Endothelial cell of umbilical vein (primary cell): ENCODE measurements around the gene CPT1A. TPM values are rescaled to one million over a fixed set of nuclear protein-coding genes. Genes with fewer than 3 reads are reported as not detected.

Experiments used
- BruUV-seq: library from RNA; stranded (reverse); fragments of 400-500 nt; replicated peaks from 2 replicates; lab custom pipeline; 2021; lab: Mats Ljungman, UMichigan
- CTCF ChIA-PET: fragments of 300-600, 350-600 bp; sonication (Branson Sonifier 250); formaldehyde crosslinking; loops from one replicate; lab custom pipeline; 2021; ENCODE audit warnings: antibody characterized with exemption, inconsistent platforms; lab: Charles Lee
- POLR2A ChIA-PET: fragments of 300-600, 350-600 bp; sonication (Branson Sonifier 250); formaldehyde crosslinking; loops from one replicate; lab custom pipeline; 2021; ENCODE audit warnings: antibody characterized with exemption, inconsistent platforms; lab: Charles Lee
- DNase-seq: peaks from one replicate; pipeline ENCODE4 v3.0.0-alpha.2; 2011; ENCODE audit warnings: low read depth, low spot score
- FAIRE-seq: peaks from 2 replicates; lab custom pipeline; 2011; peaks lifted over from hg19 to GRCh38; lab: Jason Lieb, UNC
- H2AFZ ChIP-seq: 2 replicates; pipeline ENCODE4 v1.6.0; 2012; ENCODE audit warnings: low read depth, low read length, control low read depth, inconsistent platforms
- H3K27ac ChIP-seq: 2 replicates; pipeline ENCODE4 v1.5.1; 2011; ENCODE audit warnings: low read depth, mild to moderate bottlenecking, control low read depth, low read length, moderate library complexity; ENCODE audit not compliant: insufficient read depth
- H3K27me3 ChIP-seq, 2 experiments: 2 replicates each; pipeline versions ENCODE4 v1.6.0 to v1.6.1; 2011; ENCODE audit warnings: low read length in 2 of 2, mixed read lengths in 1 of 2; ENCODE audit not compliant: control insufficient read depth in 2 of 2, insufficient read depth in 2 of 2
- H3K36me3 ChIP-seq, 2 experiments: 2 replicates in 1 of 2; 3 replicates in 1 of 2; pipeline ENCODE4 v1.5.1; 2011; ENCODE audit warnings: low read length in 2 of 2, mild to moderate bottlenecking in 1 of 2, moderate library complexity in 1 of 2; ENCODE audit not compliant: control insufficient read depth in 2 of 2, insufficient read depth in 2 of 2; ENCODE audit errors: extremely low read depth in 1 of 2
- H3K4me1 ChIP-seq: 3 replicates; pipeline ENCODE4 v1.5.1; 2011; ENCODE audit warnings: mild to moderate bottlenecking, low read length; ENCODE audit not compliant: control insufficient read depth, insufficient read depth; ENCODE audit errors: extremely low read depth
- H3K4me2 ChIP-seq: 2 replicates; pipeline ENCODE4 v1.6.1; 2011; ENCODE audit warnings: low read length, control low read depth, mixed read lengths; ENCODE audit not compliant: insufficient read depth
- H3K4me3 ChIP-seq, 3 experiments: fragments of 200-600 bp in 1 of 3; sonication (generic), shearing (Covaris generic) in 1 of 3; replicated peaks in 1 of 3; 2 replicates each; pipeline ENCODE4 v1.5.1; 2011 to 2016; ENCODE audit warnings: control low read depth in 3 of 3, low read length in 3 of 3, mild to moderate bottlenecking in 2 of 3, inconsistent platforms in 1 of 3, low read depth in 1 of 3, moderate library complexity in 1 of 3; ENCODE audit not compliant: insufficient read depth in 1 of 3
- H3K79me2 ChIP-seq: 2 replicates; pipeline ENCODE4 v1.6.0; 2012; ENCODE audit warnings: low read length, inconsistent platforms; ENCODE audit not compliant: control insufficient read depth, insufficient read depth
- H3K9ac ChIP-seq: replicated peaks from 2 replicates; pipeline ENCODE3; 2011; ENCODE audit warnings: low read length, control low read depth; ENCODE audit not compliant: insufficient read depth; ENCODE audit errors: extremely low read depth
- H3K9me1 ChIP-seq: replicated peaks from 3 replicates; pipeline ENCODE4 v1.6.0; 2011; ENCODE audit warnings: mild to moderate bottlenecking, low read length; ENCODE audit not compliant: control insufficient read depth, insufficient read depth; ENCODE audit errors: extremely low read depth
- H3K9me3 ChIP-seq: replicated peaks from 2 replicates; pipeline ENCODE4 v1.5.1; 2012; ENCODE audit warnings: low read length, inconsistent platforms; ENCODE audit not compliant: control insufficient read depth, insufficient read depth
- H4K20me1 ChIP-seq: replicated peaks from 2 replicates; pipeline ENCODE3; 2011; ENCODE audit warnings: mild to moderate bottlenecking, low read length; ENCODE audit not compliant: control insufficient read depth, insufficient read depth; ENCODE audit errors: extremely low read depth
- EZH2 ChIP-seq: IDR thresholded peaks from 2 replicates; pipeline ENCODE4 v1.6.1; 2012; ENCODE audit warnings: borderline replicate concordance, low read depth, mild to moderate bottlenecking, moderate library complexity, low read length, inconsistent platforms; ENCODE audit not compliant: severe bottlenecking
- FOS ChIP-seq: IDR thresholded peaks from 2 replicates; pipeline ENCODE4 v1.6.1; 2011; ENCODE audit warnings: mild to moderate bottlenecking, low read length, moderate library complexity, borderline replicate concordance; ENCODE audit not compliant: insufficient read depth
- GATA2 ChIP-seq: IDR thresholded peaks from 2 replicates; pipeline ENCODE4 v1.7.0; 2011; ENCODE audit warnings: low read depth, mild to moderate bottlenecking, moderate library complexity, mixed read lengths, low read length; ENCODE audit not compliant: insufficient read length, insufficient read depth
- JUN ChIP-seq: IDR thresholded peaks from 2 replicates; pipeline ENCODE4 v1.6.1; 2011; ENCODE audit warnings: borderline replicate concordance, low read depth; ENCODE audit not compliant: insufficient read length, insufficient read depth
- MAX ChIP-seq: IDR thresholded peaks from 2 replicates; pipeline ENCODE4 v1.6.1; 2011; ENCODE audit not compliant: insufficient read depth, insufficient read length
- MYC ChIP-seq: IDR thresholded peaks from one replicate; pipeline ENCODE4 v1.6.1; 2011; ENCODE audit warnings: mild to moderate bottlenecking, low read depth, low read length
- POLR2A ChIP-seq: IDR thresholded peaks from 2 replicates; pipeline ENCODE4 v1.6.1; 2012; ENCODE audit warnings: low read depth, mild to moderate bottlenecking, control low read depth, low read length
- POLR2AphosphoS5 ChIP-seq: IDR thresholded peaks from 2 replicates; pipeline ENCODE4 v1.6.1; 2012; ENCODE audit warnings: low read depth, mild to moderate bottlenecking, control low read depth, low read length, moderate library complexity; ENCODE audit not compliant: insufficient read depth
- dilution Hi-C: fragments of 300-500 bp; cut with MboI; formaldehyde crosslinking; loops from one replicate; pipeline ENCODE4 v1.15.0; 2019; ENCODE audit warnings: low sequenced_read_pairs; ENCODE audit not compliant: extremely low pct_ligation_motif_present
- intact Hi-C: fragments of 100-400 bp; cut with micrococcal nuclease; formaldehyde crosslinking; loops from one replicate; pipeline ENCODE4 v1.10.0; 2022
- polyA plus RNA-seq, 4 experiments: library from polyadenylated mRNA; depleted of rRNA in 3 of 4; stranded (reverse) in 3 of 4; unstranded in 1 of 4; fragments of >200 nt; gene quantifications; 2 replicates each; pipeline versions ENCODE4 v1.2.1 to v1.2.3, GENCODE V29; 2011 to 2012; ENCODE audit warnings: missing spikeins in 1 of 4
- total RNA-seq: library from RNA; stranded (reverse); gene quantifications from 2 replicates; pipeline ENCODE4 v1.2.3, GENCODE V29; 2021
- TF ChIP-seq, protein P1 (sequence below), 2 donors: IDR thresholded peaks; 1 replicate in 1 of 2; 2 replicates in 1 of 2; pipeline ENCODE4 v1.5.1; 2011; ENCODE audit warnings: low read length in 2 of 2, mild to moderate bottlenecking in 2 of 2, moderate library complexity in 2 of 2, control low read depth in 1 of 2, inconsistent platforms in 1 of 2, low read depth in 1 of 2; ENCODE audit not compliant: insufficient read depth in 1 of 2; ENCODE audit errors: extremely low read depth in 1 of 2

CPT1A gene
- total and polyA plus RNA-seq, 2 donors (not counting 3 experiments of a cell fraction or from before 2014, with no cell fraction given): 26.3 to 62.1 TPM

DNA sequence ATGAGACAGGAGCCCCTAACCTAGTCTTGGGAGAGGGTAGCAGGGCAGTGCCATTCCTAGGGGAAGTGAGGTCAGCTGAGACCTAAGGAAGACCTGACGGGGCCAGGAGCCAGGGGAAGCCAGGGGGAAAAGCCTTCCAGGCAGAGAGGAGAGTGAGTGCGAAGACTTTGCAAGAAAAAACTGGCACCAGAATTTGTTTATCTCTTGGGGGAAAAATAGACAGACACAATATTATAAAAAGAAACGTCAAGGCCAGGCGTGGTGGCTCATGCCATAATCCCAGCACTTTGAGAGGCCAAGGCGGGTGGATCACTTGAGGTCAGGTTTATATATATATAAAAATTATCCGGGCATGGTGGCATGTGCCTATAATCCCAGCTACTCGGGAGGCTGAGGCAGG lies 63.5 kb downstream of the CPT1A start:
- H2AFZ ChIP-seq: no peak overlapping the region
- no peaks in the 10 kb centered on the region for H3K9me1 ChIP-seq
- H3K4me3 ChIP-seq: no peak overlapping the region
- H3K79me2 ChIP-seq: no peaks in the 10 kb centered on the region
- DNase-seq: no peak
- no peaks in the 10 kb centered on the region for H3K4me1 ChIP-seq
- no peak overlapping the region for H3K4me2 ChIP-seq
- peaks cover 6 to 38% of the 10 kb centered on the region in 2 experiments for H3K36me3 ChIP-seq
- CTCF ChIA-PET: no interaction called here
- TF ChIP-seq FOS (no peak), MAX (no peak), POLR2A (no peak)
- H3K27me3 ChIP-seq: no peaks in the 10 kb centered on the region
- no TSS peak for BruUV-seq
- no peak overlapping the region for H3K27ac ChIP-seq
- POLR2A ChIA-PET: interaction anchor here (0.7 kb wide), 1 partner anchor 28 kb away, joined by 3 read pairs; no protein-coding TSS in a partner anchor
- no peak for FAIRE-seq
- no peaks in the 10 kb centered on the region for H4K20me1 ChIP-seq
- H3K9ac ChIP-seq: no peak overlapping the region
- intact Hi-C loops (no loop called here), dilution Hi-C loops (no loop called here)
- no peaks in the 10 kb centered on the region for H3K9me3 ChIP-seq

DNA sequence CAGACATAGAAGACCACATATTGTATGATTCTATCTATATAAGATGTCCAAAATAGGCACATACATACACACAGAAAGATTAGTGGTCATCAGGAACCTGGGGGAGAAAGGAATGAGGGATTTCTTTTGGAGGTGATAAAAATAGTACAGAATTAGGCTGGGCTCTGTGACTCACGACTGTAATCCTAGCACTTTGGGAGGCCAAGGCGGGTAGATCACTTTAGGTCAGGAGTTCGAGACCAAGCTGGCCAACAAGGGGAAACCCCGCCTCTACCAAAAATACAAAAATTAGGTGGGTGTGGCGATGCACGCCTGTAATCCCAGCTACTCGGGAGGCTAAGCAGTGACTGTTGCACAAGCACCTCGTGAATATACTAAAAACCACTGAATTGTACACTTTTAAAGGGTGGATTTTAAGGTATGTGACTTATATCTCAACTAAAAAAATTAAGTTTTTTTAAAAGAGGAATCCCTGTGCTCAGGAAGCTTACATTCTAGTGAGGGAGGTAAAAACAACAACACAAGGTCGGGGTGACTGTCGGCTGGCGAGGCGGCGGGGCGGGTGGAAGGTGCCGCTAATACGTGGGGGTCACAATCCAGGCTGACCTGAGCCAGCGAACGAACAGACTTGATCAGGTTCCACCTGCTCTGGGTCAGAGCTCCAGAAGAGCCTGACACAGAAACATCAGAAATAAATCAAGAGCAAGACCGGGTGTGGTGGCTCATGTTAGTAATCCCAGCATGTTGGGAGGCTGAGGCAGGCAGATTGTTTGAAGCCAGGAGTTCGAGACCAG lies 65.1 kb downstream of the CPT1A start:
- Histone ChIP-seq H3K9ac (no peak overlapping the region), H3K36me3 (peaks cover 8 to 39% of the 10 kb centered on the region in 2 experiments), H2AFZ (no peak overlapping the region), H3K4me3 (no peak overlapping the region), H3K27ac (no peak overlapping the region), H3K4me1 (no peaks in the 10 kb centered on the region), H3K9me3 (no peaks in the 10 kb centered on the region), H3K79me2 (no peaks in the 10 kb centered on the region), H3K27me3 (no peaks in the 10 kb centered on the region), H3K9me1 (no peaks in the 10 kb centered on the region), H4K20me1 (no peaks in the 10 kb centered on the region), H3K4me2 (no peak overlapping the region)
- CTCF ChIA-PET: interaction anchor here (1.3 kb wide), 1 partner anchor 22 kb away, joined by 5 read pairs; no protein-coding TSS in a partner anchor
- peak; percentile 4 for FAIRE-seq
- POLR2A ChIA-PET: no interaction called here
- intact Hi-C loops (no loop called here), dilution Hi-C loops (no loop called here)
- no peak for DNase-seq
- TF ChIP-seq EZH2 (no peak), MAX (no peak), FOS (no peak), GATA2 (no peak), POLR2A (no peak), MYC (no peak), JUN (no peak), POLR2AphosphoS5 (no peak)
- TF ChIP-seq, protein P1, sequence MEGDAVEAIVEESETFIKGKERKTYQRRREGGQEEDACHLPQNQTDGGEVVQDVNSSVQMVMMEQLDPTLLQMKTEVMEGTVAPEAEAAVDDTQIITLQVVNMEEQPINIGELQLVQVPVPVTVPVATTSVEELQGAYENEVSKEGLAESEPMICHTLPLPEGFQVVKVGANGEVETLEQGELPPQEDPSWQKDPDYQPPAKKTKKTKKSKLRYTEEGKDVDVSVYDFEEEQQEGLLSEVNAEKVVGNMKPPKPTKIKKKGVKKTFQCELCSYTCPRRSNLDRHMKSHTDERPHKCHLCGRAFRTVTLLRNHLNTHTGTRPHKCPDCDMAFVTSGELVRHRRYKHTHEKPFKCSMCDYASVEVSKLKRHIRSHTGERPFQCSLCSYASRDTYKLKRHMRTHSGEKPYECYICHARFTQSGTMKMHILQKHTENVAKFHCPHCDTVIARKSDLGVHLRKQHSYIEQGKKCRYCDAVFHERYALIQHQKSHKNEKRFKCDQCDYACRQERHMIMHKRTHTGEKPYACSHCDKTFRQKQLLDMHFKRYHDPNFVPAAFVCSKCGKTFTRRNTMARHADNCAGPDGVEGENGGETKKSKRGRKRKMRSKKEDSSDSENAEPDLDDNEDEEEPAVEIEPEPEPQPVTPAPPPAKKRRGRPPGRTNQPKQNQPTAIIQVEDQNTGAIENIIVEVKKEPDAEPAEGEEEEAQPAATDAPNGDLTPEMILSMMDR (IDR thresholded peaks at IDR 0.05; ENCODE audit: extremely low read depth in 1 of 2, insufficient read depth in 1 of 2, low read depth in 1 of 2, low read length in 2 of 2): no peak
- no TSS peak for BruUV-seq
